ENCODE measurements around the gene UGT1A5.

DNA sequence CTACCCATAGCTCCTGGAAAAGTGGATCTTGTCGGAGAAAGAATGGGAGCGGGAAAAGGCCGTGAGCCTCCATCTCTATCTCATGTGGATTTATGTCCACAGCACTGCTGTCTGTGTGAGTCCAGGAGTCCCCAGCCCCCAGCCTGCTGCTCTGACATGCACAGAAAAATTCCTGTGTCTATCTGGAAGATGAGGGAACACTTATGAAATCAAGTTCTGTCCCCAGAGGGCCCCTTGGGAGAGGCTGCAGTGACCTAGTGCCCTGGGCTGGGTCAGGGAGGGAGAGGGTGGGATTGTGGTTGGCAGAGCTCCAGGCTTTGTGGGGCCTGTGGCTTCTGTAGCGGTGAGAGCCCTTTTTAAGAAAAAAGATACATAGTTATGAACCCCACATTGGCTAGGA lies 104.1 kb downstream of the UGT1A5 start:
- TF ChIP-seq CTCF (IDR thresholded peaks at IDR 0.05) (no peak), POLR2A (IDR thresholded peaks at IDR 0.05) (no peak)
